GM12891 (cell line): ENCODE measurements around the gene E2F1.
A peak's percentile ranks its signal among the peaks of the same experiment; 100 is the strongest.

ENCODE experiments used
- POLR2AphosphoS5 ChIP-seq: IDR thresholded peaks from 2 replicates; pipeline ENCODE4 v1.6.1; 2011; ENCODE audit warnings: low read depth, low read length, control low read depth
- SPI1 ChIP-seq: IDR thresholded peaks from 2 replicates; pipeline ENCODE4 v1.6.1; 2011; ENCODE audit warnings: low read depth, low read length, control low read depth

DNA sequence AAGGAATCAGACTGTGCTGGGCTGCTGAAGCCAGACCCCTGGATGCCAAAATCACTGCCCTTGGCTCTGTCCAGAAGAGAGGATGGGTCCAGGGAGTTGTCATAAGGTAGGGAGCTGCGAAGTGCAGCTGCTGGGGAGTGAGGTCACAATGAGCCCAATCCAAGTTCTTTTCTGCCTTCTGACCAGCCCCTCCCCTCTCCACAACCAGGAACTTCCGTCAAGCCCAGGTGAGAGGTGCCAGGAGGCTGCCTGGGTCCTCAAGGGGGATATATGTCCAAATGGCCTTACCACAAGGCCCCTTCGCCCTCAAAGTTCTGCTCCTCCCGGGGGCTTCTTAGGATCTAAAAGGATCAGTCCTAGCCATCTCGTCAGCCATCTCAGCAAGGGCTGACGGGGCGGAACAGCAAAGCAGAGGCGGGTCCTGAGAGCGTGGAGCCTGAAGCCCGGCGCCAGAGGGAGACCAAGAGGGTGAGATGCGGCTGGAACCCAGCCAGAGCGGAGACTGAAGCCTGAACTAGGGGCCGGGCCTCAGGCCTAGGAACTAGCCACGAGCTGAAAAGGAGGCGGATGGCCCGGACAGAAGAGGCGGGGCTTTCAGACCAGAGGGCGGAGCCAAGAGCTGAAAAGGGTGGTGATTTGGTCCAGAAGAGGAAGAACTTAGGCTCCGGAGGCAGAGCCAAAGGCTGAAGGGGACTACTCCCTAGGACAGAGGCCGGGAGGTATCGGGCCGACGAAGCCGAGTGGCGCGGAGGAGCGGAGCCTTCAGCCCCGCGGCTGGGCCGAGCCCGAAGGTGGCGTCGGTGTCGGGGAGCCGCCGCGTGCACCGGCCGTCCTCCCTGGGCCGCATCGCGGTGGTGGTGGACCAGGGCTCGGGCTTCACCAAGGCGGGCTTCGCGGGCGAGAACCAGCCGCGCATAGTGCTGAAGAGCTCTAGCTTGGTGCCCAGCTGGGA lies 19.6 kb downstream of the E2F1 start, which contains the start of gene ACTL10:
- TF ChIP-seq POLR2AphosphoS5 (peak; percentile 47; the same call in 1 of the 2 replicates), SPI1 (no peak)
